Calu3 (cell line): ENCODE measurements around the gene ROS1. TPM values are rescaled to one million over a fixed set of nuclear protein-coding genes. Genes with fewer than 3 reads are reported as not detected.

Experiments
- BruUV-seq: library from RNA; stranded (reverse); fragments of 400-500 nt; replicated peaks from 2 replicates; lab custom pipeline; 2021; lab: Mats Ljungman, UMichigan
- CTCF ChIA-PET: fragments of 300-600 bp; sonication (Branson Sonifier 250); formaldehyde crosslinking; loops from one replicate; lab custom pipeline; 2022; ENCODE audit warnings: antibody characterized with exemption; lab: Charles Lee
- DNase-seq: peaks from one replicate; pipeline ENCODE4 v3.0.0; 2022
- H3K27ac Mint-ChIP-seq: one replicate; pipeline ENCODE4 v1.8.0; 2022; ENCODE audit warnings: mixed read lengths; ENCODE audit not compliant: unreplicated experiment
- H3K27me3 Mint-ChIP-seq: one replicate; pipeline ENCODE4 v1.8.0; 2022; ENCODE audit warnings: mixed read lengths; ENCODE audit not compliant: unreplicated experiment
- H3K36me3 Mint-ChIP-seq: one replicate; pipeline ENCODE4 v1.8.0; 2022; ENCODE audit warnings: mild to moderate bottlenecking, moderate library complexity, mixed read lengths; ENCODE audit not compliant: insufficient read depth, unreplicated experiment
- H3K4me1 Mint-ChIP-seq: one replicate; pipeline ENCODE4 v1.8.0; 2022; ENCODE audit warnings: mild to moderate bottlenecking, low read depth, mixed read lengths; ENCODE audit not compliant: unreplicated experiment
- H3K4me3 Mint-ChIP-seq: one replicate; pipeline ENCODE4 v1.8.0; 2022; ENCODE audit warnings: mild to moderate bottlenecking, low read depth, moderate library complexity, mixed read lengths; ENCODE audit not compliant: unreplicated experiment
- H3K9me3 Mint-ChIP-seq: one replicate; pipeline ENCODE4 v1.8.0; 2022; ENCODE audit warnings: low read depth, mixed read lengths; ENCODE audit not compliant: unreplicated experiment
- intact Hi-C: fragments of 100-400 bp; cut with micrococcal nuclease; formaldehyde crosslinking; loops from one replicate; pipeline ENCODE4 v1.10.0; 2022; ENCODE audit not compliant: unreplicated experiment
- total RNA-seq: library from RNA; stranded (reverse); gene quantifications from 2 replicates; pipeline ENCODE4 v1.2.3, GENCODE V29; 2022
- TF ChIP-seq, protein P1 (sequence below): fragments of 200-600 bp; IDR thresholded peaks from one replicate; pipeline ENCODE4 v1.8.0; 2022; ENCODE audit warnings: antibody characterized with exemption; ENCODE audit not compliant: unreplicated experiment

Gene ROS1
- total RNA-seq, 1 experiment from 2014 or later: 8.1 TPM

DNA sequence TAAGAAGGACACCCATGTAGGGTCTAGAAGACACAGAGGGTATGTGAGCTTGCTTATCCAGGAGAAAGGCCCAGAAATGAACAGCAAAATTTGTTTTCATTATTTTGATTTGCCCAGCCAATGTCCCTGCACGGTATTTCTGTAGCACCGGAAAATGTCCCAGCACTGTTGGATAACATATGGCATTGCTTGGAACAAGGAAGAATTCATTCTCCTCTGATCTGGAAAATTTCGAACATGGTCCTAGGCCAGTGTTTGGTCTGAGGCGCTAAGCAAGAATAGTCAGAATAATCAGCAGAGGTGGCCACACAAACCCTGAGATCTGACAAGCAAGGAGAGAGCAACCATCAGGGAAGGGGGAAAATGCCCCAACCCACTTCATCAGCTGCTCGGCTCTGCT, 26.6 kb downstream of the ROS1 start:
- BruUV-seq: no TSS peak
- CTCF ChIA-PET: no interaction called here
- Mint-ChIP-seq H3K27ac (no peak overlapping the region), H3K9me3 (no peaks in the 10 kb centered on the region), H3K36me3 (no peaks in the 10 kb centered on the region), H3K4me3 (no peak overlapping the region), H3K4me1 (no peaks in the 10 kb centered on the region), H3K27me3 (no peaks in the 10 kb centered on the region)
- intact Hi-C loops: no loop called here
- TF ChIP-seq, protein P1, sequence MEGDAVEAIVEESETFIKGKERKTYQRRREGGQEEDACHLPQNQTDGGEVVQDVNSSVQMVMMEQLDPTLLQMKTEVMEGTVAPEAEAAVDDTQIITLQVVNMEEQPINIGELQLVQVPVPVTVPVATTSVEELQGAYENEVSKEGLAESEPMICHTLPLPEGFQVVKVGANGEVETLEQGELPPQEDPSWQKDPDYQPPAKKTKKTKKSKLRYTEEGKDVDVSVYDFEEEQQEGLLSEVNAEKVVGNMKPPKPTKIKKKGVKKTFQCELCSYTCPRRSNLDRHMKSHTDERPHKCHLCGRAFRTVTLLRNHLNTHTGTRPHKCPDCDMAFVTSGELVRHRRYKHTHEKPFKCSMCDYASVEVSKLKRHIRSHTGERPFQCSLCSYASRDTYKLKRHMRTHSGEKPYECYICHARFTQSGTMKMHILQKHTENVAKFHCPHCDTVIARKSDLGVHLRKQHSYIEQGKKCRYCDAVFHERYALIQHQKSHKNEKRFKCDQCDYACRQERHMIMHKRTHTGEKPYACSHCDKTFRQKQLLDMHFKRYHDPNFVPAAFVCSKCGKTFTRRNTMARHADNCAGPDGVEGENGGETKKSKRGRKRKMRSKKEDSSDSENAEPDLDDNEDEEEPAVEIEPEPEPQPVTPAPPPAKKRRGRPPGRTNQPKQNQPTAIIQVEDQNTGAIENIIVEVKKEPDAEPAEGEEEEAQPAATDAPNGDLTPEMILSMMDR: no peak
- DNase-seq: no peak

DNA sequence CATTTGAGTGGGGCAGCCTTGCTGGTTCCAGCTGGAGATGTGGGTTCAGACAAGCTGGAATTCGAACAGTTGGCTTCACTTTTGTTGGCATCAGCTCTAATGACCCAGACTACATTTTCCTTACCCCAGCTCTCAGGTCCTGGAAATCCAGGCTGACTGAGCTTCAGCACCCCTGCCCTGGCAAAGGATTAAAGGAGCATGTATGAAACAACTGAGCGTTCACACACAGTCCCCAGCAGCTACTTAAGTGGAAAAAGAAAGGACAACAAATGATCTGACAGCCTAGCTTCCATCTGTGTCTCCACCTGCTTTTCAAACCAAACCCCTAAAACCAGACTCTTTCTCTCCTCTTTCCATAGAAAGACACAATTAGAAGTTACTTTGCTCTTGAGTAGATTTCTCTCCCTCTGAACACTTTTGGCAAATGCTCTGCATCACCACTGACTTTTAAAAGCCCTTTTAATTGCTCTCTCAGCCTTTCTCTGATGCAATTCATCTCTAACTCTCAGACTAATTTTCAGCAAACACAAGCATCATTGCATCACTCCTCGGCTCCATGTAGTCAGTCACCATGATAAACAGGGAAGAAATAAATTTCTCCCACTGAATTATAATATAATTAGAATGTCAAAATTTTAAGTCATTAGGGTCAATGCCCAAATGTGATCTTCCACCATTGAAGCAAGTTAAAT, 28.1 kb downstream of the ROS1 start:
- no TSS peak for BruUV-seq
- no peaks in the 10 kb centered on the region for H3K9me3 Mint-ChIP-seq
- intact Hi-C loops: no loop called here
- no peak for DNase-seq
- H3K36me3 Mint-ChIP-seq: no peaks in the 10 kb centered on the region
- TF ChIP-seq, protein P1: no peak
- no peaks in the 10 kb centered on the region for H3K27me3 Mint-ChIP-seq
- peaks cover 3% of the 10 kb centered on the region for H3K4me1 Mint-ChIP-seq
- CTCF ChIA-PET: interaction anchor here (0.7 kb wide), 1 partner anchor 1232 kb away, joined by 5 read pairs; no protein-coding TSS in a partner anchor
- H3K27ac Mint-ChIP-seq: peak overlapping the region; percentile 60
- H3K4me3 Mint-ChIP-seq: no peak overlapping the region

DNA sequence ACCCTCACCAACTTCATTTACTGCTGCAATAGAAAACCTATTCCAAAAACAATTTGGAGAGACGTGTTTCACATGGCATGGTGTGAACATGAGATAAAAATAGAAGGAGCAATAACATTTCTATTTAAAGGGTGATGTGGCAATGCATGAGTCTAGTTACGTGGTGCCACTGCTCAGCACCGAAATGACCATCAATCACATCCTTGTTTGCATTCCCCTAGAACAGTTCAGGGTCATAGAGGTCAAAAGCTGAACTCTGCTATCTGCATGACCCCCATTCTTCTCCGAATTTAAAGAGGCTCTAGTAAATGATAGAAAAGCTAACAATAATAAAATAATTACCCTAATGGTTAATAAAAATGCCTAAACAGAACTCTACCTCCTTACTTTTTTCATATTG, 29.5 kb downstream of the ROS1 start:
- Mint-ChIP-seq H3K4me3 (no peak overlapping the region), H3K36me3 (no peaks in the 10 kb centered on the region), H3K27ac (no peak overlapping the region), H3K4me1 (peaks cover 12% of the 10 kb centered on the region), H3K9me3 (no peaks in the 10 kb centered on the region), H3K27me3 (no peaks in the 10 kb centered on the region)
- intact Hi-C loops: no loop called here
- TF ChIP-seq, protein P1: no peak
- CTCF ChIA-PET: interaction anchor here (0.8 kb wide), 1 partner anchor 1098 kb away, joined by 3 read pairs; no protein-coding TSS in a partner anchor
- no TSS peak for BruUV-seq
- DNase-seq: no peak

DNA sequence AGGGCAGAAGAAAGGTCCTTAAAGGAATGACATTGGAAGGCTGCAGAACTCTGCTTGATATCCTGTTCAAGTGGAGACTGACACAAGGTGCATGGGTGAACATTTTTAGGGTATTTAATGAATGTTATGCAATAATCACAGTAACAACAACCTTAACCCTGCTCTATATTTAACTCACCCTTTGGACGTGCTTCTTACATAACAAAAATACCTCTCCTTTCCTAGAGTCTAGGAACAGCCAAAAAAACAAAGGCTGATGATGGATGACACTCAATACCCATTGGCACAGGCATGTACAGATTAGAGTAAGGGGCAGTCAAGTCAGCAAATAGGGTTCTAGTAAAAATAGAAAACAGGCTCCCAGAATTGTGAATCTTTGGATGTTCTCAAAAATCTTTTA, 30.6 kb downstream of the ROS1 start:
- DNase-seq: no peak
- CTCF ChIA-PET: no interaction called here
- no peaks in the 10 kb centered on the region for H3K36me3 Mint-ChIP-seq
- H3K27me3 Mint-ChIP-seq: no peaks in the 10 kb centered on the region
- peaks cover 23% of the 10 kb centered on the region for H3K4me1 Mint-ChIP-seq
- H3K9me3 Mint-ChIP-seq: no peaks in the 10 kb centered on the region
- no peak overlapping the region for H3K4me3 Mint-ChIP-seq
- BruUV-seq: no TSS peak
- H3K27ac Mint-ChIP-seq: no peak overlapping the region
- intact Hi-C loops: no loop called here
- TF ChIP-seq, protein P1: no peak
